ENCODE data around the gene UBN1. TPM values are rescaled to one million over a fixed set of nuclear protein-coding genes. Genes with fewer than 3 reads are reported as not detected.

UBN1 gene
- total RNA-seq (2022) (33.3 and 38.1 TPM in 2 replicates), Bru-seq, nascent RNA (percentile 78 among the genes with signal in this experiment), BruChase-seq, experiment 1, labeled RNA remaining after a 6-hour chase (percentile 91 among the genes with signal in this experiment), BruChase-seq, experiment 2, labeled RNA remaining after a 2-hour chase (percentile 86 among the genes with signal in this experiment)
- long read RNA-seq, full-length matches to known transcripts: 13 of 93 reads
- long read RNA-seq, partial matches to known transcripts: 63 of 93 reads
- long read RNA-seq, other reads (novel, unspliced or antisense): 17 of 93 reads

GRCh38 chr16:4846901-4847773 is at the start of gene UBN1, which contains the start of gene GLYR1:
TSS of gene UBN1 (plus strand) at chr16:4847481. CDS start at chr16:4852918, 5,437 bp downstream.
TSS of gene GLYR1 (minus strand) at chr16:4847288. CDS start at chr16:4847265, 23 bp downstream.
- POLR2A ChIA-PET: interaction anchor here (0.6 to 3.7 kb wide), 22 partner anchors 11 to 184 kb away, joined by 3 to 20 read pairs (median 4); partner anchors contain the start of genes ANKS3, DNAAF8, PPL and ROGDI
- CTCF ChIA-PET: interaction anchor here (0.6 to 3.7 kb wide), 5 partner anchors 11 to 109 kb away, joined by 3 to 21 read pairs (median 3); no protein-coding TSS in a partner anchor
- intact Hi-C loops (cut with micrococcal nuclease): loop anchor here (2.0 to 10.0 kb wide), 3 partner anchors 36 to 238 kb away; no protein-coding TSS in a partner anchor
- peak within 1 kb of the TSS; percentile 95 for H3K27ac Mint-ChIP-seq (ENCODE audit: low read depth, unreplicated experiment)
- H3K36me3 Mint-ChIP-seq (ENCODE audit: insufficient read depth, unreplicated experiment): peaks cover 51% of the 10 kb centered on the region
- H3K4me1 Mint-ChIP-seq (ENCODE audit: insufficient read depth, unreplicated experiment): peaks cover 33% of the 10 kb centered on the region
- no peaks in the 10 kb centered on the region for H3K27me3 Mint-ChIP-seq (ENCODE audit: insufficient read depth, unreplicated experiment)
- peak; percentile 97 for DNase-seq (ENCODE audit: unreplicated experiment)
- H3K4me3 Mint-ChIP-seq (ENCODE audit: unreplicated experiment): peak within 1 kb of the TSS; percentile 96
- no peak for TF ChIP-seq CTCF (IDR thresholded peaks at IDR 0.05; ENCODE audit: unreplicated experiment)
- H3K9me3 Mint-ChIP-seq (ENCODE audit: unreplicated experiment): no peaks in the 10 kb centered on the region
- BruUV-seq (replicated peaks): no TSS peak

- Mint-ChIP-seq H3K9me3 (ENCODE audit: unreplicated experiment) (no peaks in the 10 kb centered on the region), H3K27me3 (ENCODE audit: insufficient read depth, unreplicated experiment) (no peaks in the 10 kb centered on the region), H3K36me3 (ENCODE audit: insufficient read depth, unreplicated experiment) (no peaks in the 10 kb centered on the region), H3K27ac (ENCODE audit: low read depth, unreplicated experiment) (peak overlapping the region; percentile 35), H3K4me1 (ENCODE audit: insufficient read depth, unreplicated experiment) (peaks cover 6% of the 10 kb centered on the region), H3K4me3 (ENCODE audit: unreplicated experiment) (no peak overlapping the region)
- BruUV-seq (replicated peaks): no TSS peak
- ChIA-PET CTCF (interaction anchor here (0.6 to 0.7 kb wide), 2 partner anchors 9 to 997 kb away, joined by 3 read pairs; no protein-coding TSS in a partner anchor), POLR2A (interaction anchor here (1.5 kb wide), 1 partner anchor 30 kb away, joined by 4 read pairs; no protein-coding TSS in a partner anchor)
- intact Hi-C loops (cut with micrococcal nuclease): no loop called here
- DNase-seq (ENCODE audit: unreplicated experiment): no peak
- TF ChIP-seq CTCF (IDR thresholded peaks at IDR 0.05; ENCODE audit: unreplicated experiment): no peak
These were observed 49.5 kb upstream of the UBN1 start for GRCh38 chr16:4797805-4798252.

- peaks cover 6% of the 10 kb centered on the region for H3K4me1 Mint-ChIP-seq (ENCODE audit: insufficient read depth, unreplicated experiment)
- intact Hi-C loops (cut with micrococcal nuclease): no loop called here
- POLR2A ChIA-PET: interaction anchor here (0.6 kb wide), 1 partner anchor 67 kb away, joined by 4 read pairs; no protein-coding TSS in a partner anchor
- no peak overlapping the region for H3K27ac Mint-ChIP-seq (ENCODE audit: low read depth, unreplicated experiment)
- CTCF ChIA-PET: no interaction called here
- no peak for TF ChIP-seq CTCF (IDR thresholded peaks at IDR 0.05; ENCODE audit: unreplicated experiment)
- no TSS peak for BruUV-seq (replicated peaks)
- DNase-seq (ENCODE audit: unreplicated experiment): no peak
- no peaks in the 10 kb centered on the region for H3K9me3 Mint-ChIP-seq (ENCODE audit: unreplicated experiment)
- no peaks in the 10 kb centered on the region for H3K27me3 Mint-ChIP-seq (ENCODE audit: insufficient read depth, unreplicated experiment)
- no peaks in the 10 kb centered on the region for H3K36me3 Mint-ChIP-seq (ENCODE audit: insufficient read depth, unreplicated experiment)
- no peak overlapping the region for H3K4me3 Mint-ChIP-seq (ENCODE audit: unreplicated experiment)
These were observed 48.8 kb upstream of the UBN1 start for GRCh38 chr16:4798456-4798855.

Data from MCF 10A (cell line).